HEK293 (cell line): ENCODE measurements around the gene SWT1.

Source experiments
- CTCF ChIA-PET: fragments of 350-600 bp; formaldehyde crosslinking; extraction: SDS; loops from one replicate; lab custom pipeline; 2021; ENCODE audit warnings: antibody characterized with exemption; lab: Yijun Ruan, JAX
- POLR2A ChIA-PET: fragments of 300-600 bp; formaldehyde crosslinking; extraction: SDS; loops from one replicate; lab custom pipeline; 2020; ENCODE audit warnings: antibody characterized with exemption, inconsistent platforms; lab: Yijun Ruan, JAX
- H3K27ac ChIP-seq: fragments of 200-500 bp; sonication (Bioruptor generic); 2 replicates; pipeline ENCODE4 v1.5.1; 2014; ENCODE audit warnings: low read depth, low read length, control low read depth, inconsistent platforms; ENCODE audit errors: extremely low read depth
- H3K36me3 ChIP-seq, 2 experiments: fragments of 200-500 bp in 1 of 2; sonication (Bioruptor generic) in 1 of 2; 1 replicate in 1 of 2; 2 replicates in 1 of 2; pipeline ENCODE4 v1.5.1; 2014 to 2017; ENCODE audit warnings: inconsistent platforms in 2 of 2, low read length in 2 of 2; ENCODE audit not compliant: control insufficient read depth in 2 of 2, insufficient read depth in 1 of 2
- H3K4me1 ChIP-seq: fragments of 200-500 bp; sonication (Bioruptor generic); 2 replicates; pipeline ENCODE4 v1.5.1; 2014; ENCODE audit warnings: mild to moderate bottlenecking, low read length, inconsistent platforms; ENCODE audit not compliant: control insufficient read depth, insufficient read depth
- H3K4me3 ChIP-seq: 2 replicates; pipeline ENCODE4 v1.5.1; 2011; ENCODE audit warnings: low read depth, mild to moderate bottlenecking, control low read depth, low read length, moderate library complexity
- H3K9me3 ChIP-seq: fragments of 200-500 bp; sonication (Bioruptor generic); 2 replicates; pipeline ENCODE4 v1.5.1; 2014; ENCODE audit warnings: low read depth, low read length, inconsistent platforms; ENCODE audit not compliant: control insufficient read depth, insufficient read depth
- KLF7 ChIP-seq: fragments of 450-650 bp; formaldehyde crosslinking; IDR thresholded peaks from 2 replicates; pipeline ENCODE4 v1.5.1; 2016; ENCODE audit warnings: missing biosample characterization, missing genetic modification characterization, borderline replicate concordance
- ZBTB8A ChIP-seq: fragments of 450-650 bp; formaldehyde crosslinking; IDR thresholded peaks from 2 replicates; pipeline ENCODE4 v1.5.1; 2016; ENCODE audit warnings: missing biosample characterization, missing genetic modification characterization
- ZNF133 ChIP-seq: fragments of 450-650 bp; formaldehyde crosslinking; IDR thresholded peaks from 2 replicates; pipeline ENCODE4 v1.5.1; 2016; ENCODE audit warnings: missing biosample characterization, missing genetic modification characterization
- ZNF544 ChIP-seq: fragments of 450-650 bp; formaldehyde crosslinking; IDR thresholded peaks from 2 replicates; pipeline ENCODE4 v1.5.0; 2017; ENCODE audit warnings: missing biosample characterization, missing genetic modification characterization
- TF ChIP-seq, protein P1 (sequence below): fragments of 450-650 bp; formaldehyde crosslinking; IDR thresholded peaks from 2 replicates; pipeline ENCODE4 v1.5.1; 2017; ENCODE audit warnings: missing biosample characterization, missing genetic modification characterization
- TF ChIP-seq, protein P2 (sequence below): fragments of 450-650 bp; formaldehyde crosslinking; IDR thresholded peaks from 2 replicates; pipeline ENCODE4 v1.5.1; 2016; ENCODE audit warnings: missing biosample characterization, missing genetic modification characterization
- TF ChIP-seq, protein P3 (sequence below): fragments of 450-650 bp; formaldehyde crosslinking; IDR thresholded peaks from 2 replicates; pipeline ENCODE4 v1.5.1; 2016; ENCODE audit warnings: missing biosample characterization, missing genetic modification characterization, borderline replicate concordance

Gene SWT1

GRCh38 chr1:185341196-185341781 is 184.3 kb downstream of the SWT1 start:
- ChIA-PET POLR2A (no interaction called here), CTCF (interaction anchor here (0.7 to 1.1 kb wide), 3 partner anchors 10 to 384 kb away, joined by 3 to 4 read pairs (median 3); partner anchors contain the start of gene IVNS1ABP)
- Histone ChIP-seq H3K4me3 (no peak overlapping the region), H3K36me3 (no peaks in the 10 kb centered on the region), H3K4me1 (no peaks in the 10 kb centered on the region), H3K9me3 (no peaks in the 10 kb centered on the region), H3K27ac (no peak overlapping the region)
- TF ChIP-seq ZNF544 (tag by site-specific recombination): no peak
- TF ChIP-seq, protein P1, sequence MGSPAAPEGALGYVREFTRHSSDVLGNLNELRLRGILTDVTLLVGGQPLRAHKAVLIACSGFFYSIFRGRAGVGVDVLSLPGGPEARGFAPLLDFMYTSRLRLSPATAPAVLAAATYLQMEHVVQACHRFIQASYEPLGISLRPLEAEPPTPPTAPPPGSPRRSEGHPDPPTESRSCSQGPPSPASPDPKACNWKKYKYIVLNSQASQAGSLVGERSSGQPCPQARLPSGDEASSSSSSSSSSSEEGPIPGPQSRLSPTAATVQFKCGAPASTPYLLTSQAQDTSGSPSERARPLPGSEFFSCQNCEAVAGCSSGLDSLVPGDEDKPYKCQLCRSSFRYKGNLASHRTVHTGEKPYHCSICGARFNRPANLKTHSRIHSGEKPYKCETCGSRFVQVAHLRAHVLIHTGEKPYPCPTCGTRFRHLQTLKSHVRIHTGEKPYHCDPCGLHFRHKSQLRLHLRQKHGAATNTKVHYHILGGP (tag by site-specific recombination): no peak
- no peak for TF ChIP-seq ZBTB8A (tag by site-specific recombination)
- no peak for TF ChIP-seq ZNF133
- TF ChIP-seq, protein P2, sequence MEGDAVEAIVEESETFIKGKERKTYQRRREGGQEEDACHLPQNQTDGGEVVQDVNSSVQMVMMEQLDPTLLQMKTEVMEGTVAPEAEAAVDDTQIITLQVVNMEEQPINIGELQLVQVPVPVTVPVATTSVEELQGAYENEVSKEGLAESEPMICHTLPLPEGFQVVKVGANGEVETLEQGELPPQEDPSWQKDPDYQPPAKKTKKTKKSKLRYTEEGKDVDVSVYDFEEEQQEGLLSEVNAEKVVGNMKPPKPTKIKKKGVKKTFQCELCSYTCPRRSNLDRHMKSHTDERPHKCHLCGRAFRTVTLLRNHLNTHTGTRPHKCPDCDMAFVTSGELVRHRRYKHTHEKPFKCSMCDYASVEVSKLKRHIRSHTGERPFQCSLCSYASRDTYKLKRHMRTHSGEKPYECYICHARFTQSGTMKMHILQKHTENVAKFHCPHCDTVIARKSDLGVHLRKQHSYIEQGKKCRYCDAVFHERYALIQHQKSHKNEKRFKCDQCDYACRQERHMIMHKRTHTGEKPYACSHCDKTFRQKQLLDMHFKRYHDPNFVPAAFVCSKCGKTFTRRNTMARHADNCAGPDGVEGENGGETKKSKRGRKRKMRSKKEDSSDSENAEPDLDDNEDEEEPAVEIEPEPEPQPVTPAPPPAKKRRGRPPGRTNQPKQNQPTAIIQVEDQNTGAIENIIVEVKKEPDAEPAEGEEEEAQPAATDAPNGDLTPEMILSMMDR (tag by site-specific recombination): no peak
- no peak for TF ChIP-seq KLF7
- TF ChIP-seq, protein P3, sequence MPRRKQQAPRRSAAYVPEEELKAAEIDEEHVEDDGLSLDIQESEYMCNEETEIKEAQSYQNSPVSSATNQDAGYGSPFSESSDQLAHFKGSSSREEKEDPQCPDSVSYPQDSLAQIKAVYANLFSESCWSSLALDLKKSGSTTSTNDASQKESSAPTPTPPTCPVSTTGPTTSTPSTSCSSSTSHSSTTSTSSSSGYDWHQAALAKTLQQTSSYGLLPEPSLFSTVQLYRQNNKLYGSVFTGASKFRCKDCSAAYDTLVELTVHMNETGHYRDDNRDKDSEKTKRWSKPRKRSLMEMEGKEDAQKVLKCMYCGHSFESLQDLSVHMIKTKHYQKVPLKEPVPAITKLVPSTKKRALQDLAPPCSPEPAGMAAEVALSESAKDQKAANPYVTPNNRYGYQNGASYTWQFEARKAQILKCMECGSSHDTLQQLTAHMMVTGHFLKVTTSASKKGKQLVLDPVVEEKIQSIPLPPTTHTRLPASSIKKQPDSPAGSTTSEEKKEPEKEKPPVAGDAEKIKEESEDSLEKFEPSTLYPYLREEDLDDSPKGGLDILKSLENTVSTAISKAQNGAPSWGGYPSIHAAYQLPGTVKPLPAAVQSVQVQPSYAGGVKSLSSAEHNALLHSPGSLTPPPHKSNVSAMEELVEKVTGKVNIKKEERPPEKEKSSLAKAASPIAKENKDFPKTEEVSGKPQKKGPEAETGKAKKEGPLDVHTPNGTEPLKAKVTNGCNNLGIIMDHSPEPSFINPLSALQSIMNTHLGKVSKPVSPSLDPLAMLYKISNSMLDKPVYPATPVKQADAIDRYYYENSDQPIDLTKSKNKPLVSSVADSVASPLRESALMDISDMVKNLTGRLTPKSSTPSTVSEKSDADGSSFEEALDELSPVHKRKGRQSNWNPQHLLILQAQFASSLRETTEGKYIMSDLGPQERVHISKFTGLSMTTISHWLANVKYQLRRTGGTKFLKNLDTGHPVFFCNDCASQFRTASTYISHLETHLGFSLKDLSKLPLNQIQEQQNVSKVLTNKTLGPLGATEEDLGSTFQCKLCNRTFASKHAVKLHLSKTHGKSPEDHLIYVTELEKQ (tag by site-specific recombination): no peak
